HG03280 (cell line): Measurements from ENCODE around the gene GLDC.

Source experiments
- ATAC-seq: cut with Tn5 transposase; IDR thresholded peaks from one replicate; pipeline ENCODE4 v1.9.1; 2021; ENCODE audit warnings: mild to moderate bottlenecking, moderate library complexity; ENCODE audit not compliant: unreplicated experiment

GLDC gene

DNA sequence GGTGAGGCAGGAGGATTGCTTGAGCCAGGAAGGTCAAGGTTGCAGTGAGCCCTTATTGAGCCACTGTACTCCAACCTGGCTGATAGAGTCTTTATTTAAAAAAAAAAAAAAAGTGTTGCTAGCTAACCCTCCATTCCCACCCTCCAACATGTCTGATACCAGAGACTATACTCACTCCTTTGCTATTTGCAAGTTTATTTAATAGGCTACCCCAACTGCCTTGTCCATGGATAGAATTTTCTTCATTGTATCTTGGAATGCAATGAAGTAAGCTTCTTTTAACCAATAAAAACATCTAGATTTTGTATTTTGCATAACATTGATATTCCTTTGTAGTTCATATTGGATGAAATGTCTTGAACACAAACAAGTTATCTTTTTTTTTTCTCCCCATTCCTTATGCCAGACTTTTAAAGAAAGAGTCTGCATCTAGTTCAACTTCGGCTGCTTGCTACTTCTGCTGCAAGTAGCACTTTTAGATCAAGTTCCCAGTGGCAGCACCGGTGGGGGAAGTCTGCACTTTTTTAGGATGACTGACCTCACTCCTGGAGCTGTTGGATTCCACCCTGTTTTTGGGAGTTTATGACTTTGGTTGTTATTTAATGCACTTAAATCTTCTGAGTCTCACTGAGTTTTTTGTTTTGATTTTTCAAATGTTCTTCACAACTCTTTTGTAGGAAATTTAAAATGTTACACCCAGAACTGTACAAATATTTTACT, 120.0 kb downstream of the GLDC start:
- ATAC-seq = no peak

DNA sequence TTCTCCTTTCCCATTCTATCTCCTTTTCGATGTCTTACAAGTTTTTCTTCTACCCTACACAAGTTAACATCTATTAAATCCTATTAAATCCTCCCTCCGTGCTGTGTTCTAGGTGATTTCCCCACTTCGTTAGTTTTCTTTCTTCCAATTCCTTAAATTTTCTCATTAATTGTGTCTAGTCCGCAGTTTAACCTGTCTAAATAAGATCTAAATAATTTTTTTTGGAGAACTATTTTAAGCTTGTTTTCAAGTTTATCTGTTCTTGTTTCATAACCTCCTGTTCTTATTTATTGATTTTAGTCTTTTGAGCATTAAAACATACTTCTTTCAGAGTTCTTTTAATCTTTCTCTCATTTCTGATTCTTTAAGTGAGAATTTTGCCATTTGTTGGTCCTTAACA, 123.3 kb downstream of the GLDC start:
- no peak for ATAC-seq

- no peak for ATAC-seq
These were observed 133.4 kb downstream of the GLDC start for GRCh38 chr9:6512085-6512657.

- no peak for ATAC-seq
These were observed 139.0 kb downstream of the GLDC start for GRCh38 chr9:6506571-6506970.

- ATAC-seq = no peak
These were observed 143.1 kb downstream of the GLDC start for GRCh38 chr9:6502399-6502798.

DNA sequence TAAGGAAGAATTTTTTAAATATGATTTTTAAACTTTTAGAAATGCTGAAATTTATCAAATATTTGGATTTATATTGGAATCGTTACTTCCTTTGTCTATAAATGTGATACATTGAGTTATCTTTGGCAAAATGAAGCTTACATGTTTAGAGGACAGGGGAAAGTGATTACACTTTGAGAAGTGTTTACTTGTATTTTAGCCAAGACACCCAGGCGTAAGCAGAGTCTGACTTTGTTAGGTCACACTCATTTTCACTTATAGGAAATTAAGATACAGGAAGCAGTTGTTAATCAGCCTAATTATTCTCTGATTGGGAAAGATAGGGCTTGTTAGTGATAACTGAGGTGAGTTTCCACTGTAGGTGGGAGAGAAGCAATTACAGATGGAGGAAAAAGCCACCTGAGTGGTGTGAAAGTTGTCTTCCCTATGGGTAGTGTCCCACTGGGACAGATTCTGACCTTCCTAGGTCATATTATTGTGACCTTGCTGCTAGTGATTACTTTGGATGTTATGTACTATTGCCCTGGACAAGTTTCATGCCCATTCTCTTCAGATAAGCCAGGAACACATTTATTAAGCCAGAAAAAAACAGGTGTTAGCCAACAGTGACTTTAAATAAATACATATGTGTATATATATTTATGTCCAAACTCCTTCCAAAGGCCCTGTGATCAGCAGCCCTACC, 143.9 kb downstream of the GLDC start:
- ATAC-seq = no peak

- no peak for ATAC-seq
These were observed 146.5 kb downstream of the GLDC start for GRCh38 chr9:6498982-6499381.

GRCh38 chr9:6495466-6495865, 150.1 kb downstream of the GLDC start:
- no peak for ATAC-seq

GRCh38 chr9:6490863-6491262, 154.7 kb downstream of the GLDC start:
- ATAC-seq = no peak

DNA sequence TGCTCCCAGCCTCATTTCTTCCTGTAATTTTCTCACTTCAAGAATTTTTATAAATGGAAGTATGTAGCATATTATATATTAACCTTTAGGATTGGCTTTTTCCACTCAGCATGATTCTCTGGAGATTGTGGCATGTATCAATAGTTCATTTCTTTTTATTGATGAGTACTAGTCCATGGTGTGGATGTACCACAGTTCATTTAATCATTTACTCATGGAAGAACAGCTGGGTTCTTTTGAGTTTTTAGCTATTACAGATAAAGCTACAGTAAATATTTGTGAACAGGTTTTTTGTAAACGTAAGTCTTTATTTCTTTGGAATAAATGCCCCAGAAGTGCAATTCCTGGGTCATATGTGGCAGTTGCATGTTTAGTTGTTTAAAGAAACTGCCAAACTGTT, 156.4 kb downstream of the GLDC start:
- ATAC-seq = no peak

DNA sequence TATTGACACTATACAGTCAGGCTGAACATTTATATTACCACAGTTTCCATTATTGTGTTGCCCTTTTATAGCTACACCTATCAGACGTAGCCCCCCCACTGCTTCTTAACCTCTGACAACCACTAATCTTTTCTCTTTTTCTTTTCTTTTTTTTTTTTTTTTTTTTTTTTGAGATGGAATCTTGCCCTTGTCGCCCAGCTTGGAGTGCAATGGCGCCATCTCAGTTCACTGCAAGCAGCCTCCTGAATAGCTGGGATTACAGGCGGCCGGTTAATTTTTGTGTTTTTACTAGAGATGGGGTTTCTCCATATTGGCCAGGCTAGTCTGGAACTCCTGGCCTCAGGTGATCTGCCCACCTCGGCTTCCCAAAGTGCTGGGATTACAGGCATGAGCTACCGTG, 157.1 kb downstream of the GLDC start:
- no peak for ATAC-seq

DNA sequence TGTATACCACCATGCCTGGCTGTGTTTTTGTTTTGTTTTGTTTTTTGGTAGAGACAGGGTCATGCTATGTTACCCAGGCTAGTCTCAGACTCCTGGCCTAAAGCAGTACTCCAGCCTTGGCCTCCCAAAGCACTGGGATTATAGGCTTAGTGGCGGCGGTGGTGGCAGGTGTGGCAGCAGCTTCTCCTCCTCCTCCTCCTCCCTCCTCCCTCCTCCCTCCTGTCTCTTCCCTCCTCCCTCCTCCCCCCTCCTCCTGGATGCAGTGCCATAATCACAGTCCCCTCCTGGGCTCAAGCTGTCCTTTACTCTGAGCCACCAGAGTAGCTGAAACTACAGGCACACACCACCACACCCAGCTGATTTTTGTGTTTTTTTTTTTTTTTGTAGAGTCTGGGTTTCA, 161.3 kb downstream of the GLDC start:
- ATAC-seq = no peak
